HG03565 (cell line): ENCODE results near the gene SNRPB2.

Experiments
- ATAC-seq: cut with Tn5 transposase; IDR thresholded peaks from one replicate; pipeline ENCODE4 v1.9.1; 2021; ENCODE audit warnings: mild to moderate bottlenecking, moderate library complexity; ENCODE audit not compliant: unreplicated experiment

Gene SNRPB2

DNA sequence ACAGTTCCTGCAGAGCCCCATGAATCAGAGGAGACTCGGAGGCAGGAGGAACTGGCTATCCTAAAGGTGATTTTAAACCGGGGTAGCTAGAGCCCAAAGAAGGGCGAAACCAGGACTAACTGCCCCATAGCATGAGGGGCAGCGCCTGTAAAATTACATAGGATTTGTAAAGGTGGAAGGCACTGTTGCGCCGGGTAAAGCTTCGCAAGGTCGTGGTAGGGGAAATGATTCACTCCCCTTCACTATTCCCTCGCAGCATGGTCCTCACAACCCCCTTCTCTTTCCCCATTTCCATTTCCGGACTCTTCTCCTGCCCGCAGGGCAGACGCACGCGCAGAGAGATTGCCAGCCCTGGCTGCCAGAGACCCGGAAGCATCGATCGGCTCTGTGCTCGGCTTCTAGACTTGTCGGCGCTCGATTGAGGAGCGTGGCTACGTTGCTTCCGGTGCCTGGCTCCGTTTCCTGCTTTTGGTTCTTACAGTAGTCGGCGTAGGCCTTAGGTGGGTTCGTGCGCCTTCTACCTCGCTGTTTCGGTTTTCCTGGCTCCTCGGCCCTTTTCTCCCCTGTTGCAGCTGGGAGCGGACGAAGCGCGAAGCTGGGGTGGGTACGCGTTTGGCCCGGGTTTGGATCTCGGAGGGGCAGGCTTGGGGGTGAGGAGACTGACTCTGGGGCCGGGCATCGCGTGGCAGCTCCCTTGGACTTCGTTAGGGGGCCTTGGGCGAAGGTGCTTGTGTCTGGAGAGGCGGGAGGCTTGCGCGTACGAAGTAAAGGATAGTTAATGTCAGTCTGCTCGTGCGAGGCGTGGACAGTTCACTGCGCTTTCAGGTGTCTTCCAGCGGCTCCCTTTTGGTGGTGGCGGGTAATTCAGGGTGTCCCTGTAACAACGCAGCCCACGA, at the start of gene SNRPB2:
TSS of gene SNRPB2 (plus strand) at position 462 of the 896 bp plus-strand sequence. CDS start 1,677 bp downstream, outside the sequence.
- ATAC-seq, result peak; percentile 99

DNA sequence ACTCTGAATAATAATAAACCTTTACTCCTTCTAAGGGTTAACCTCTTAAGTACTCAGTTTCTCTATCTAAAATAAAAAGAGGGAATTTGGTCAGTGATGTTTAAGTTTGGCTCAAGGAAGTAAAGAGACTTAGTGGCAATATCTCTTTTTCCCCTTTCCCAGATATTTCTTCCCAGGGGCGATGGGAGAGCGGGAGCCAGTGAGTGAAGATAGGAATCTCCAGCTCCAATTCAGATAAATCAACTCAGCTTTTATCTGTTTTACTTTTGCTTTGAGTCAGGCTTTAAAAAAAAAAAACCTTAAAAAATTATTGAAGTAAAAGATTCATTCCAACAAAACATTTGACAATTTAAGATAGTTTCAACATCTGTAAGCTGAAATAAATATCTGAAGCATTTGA, 45.4 kb upstream of the SNRPB2 start:
- no peak for ATAC-seq

DNA sequence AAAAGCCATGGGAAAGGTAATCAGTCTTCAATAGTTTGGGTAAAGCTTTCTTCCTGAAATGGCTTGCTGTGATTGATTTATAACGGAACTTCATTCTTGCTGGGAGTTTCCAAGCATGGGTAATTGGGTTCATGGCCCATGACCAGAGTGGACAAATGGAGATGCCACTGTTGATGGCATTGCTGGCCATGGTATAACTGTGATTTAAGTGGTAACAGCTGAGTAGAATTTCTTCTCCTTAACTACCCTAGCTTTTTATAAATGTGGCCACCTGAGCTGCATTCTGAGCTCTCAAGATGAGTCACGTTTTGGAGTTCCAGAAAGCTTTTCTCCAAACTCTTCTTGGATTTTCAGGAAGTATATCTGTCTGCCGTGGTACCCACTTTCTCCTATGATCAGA, 39.9 kb upstream of the SNRPB2 start:
- ATAC-seq, result no peak

DNA sequence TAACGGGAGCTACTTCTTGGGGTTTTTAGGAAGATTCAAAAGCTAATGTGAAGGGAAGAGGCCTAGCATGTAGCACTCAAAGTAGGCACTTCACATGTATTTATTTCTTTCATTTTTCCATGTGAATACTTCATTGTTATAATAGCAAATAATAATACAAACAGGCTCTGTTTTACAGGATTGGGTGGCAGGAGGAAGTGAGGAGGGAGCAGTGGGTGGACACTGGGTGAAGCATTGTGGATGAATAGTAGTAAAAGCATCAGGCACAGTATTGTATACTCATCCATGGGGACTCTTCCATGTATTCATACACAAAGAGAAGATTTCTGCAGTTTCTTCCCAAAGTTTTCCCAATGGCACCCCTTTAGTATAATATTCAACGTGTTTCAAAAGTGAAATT, 38.4 kb upstream of the SNRPB2 start:
- no peak for ATAC-seq

DNA sequence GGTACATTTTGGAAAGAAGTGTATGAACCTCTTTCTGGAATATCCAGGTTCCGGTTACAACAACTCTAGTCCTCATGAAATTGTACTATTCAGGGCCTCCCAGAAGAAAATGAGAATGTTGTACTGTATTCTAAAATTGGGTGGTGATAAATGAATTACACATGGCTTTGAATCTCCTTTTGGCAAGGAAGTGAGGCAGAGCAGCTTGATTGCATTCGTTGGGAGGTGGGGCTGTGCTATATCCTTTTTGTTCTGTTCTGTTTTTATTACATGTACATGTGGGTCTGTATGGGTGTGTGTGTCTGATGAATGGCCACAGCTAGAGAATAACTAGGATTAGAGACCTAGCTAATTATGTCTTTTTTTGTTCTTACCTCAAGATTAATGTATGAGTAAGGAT, 37.8 kb upstream of the SNRPB2 start:
- no peak for ATAC-seq

DNA sequence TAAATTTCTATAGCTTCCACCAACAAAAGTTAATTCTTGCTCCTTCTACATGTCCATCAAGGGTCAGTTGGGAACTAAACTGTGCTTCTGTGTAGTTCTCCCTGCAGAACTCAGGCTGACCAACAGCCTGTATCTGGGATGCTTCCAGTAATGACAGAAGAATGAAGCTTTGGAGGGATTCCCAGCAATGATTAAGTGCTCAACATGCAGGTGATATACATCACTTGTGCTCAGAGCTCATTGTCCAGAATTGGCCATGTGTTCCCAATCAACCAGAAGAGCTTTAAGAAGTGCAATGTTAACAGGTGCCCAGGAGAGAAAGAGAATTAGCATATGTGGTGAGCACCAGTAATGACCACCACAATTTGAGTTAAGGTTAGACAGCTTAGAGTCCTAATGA, 37.4 kb upstream of the SNRPB2 start:
- ATAC-seq, result no peak

DNA sequence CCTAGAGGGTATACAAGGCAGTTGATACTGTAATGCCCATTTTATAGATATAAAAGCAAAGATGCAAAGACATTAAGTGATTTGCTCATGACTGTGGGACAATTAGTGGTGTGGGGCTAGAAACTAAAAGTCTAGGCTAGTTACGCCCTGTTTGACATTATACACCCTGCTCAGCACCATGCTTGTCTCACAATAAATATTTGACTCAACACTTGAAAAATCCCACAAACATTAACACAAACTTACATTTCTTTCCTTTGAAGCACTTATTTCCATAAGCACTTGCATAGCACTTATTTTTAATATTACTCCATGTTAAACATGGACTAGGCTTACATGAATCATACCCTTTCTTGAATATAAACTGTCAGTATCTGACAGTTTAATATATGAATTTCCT, 36.5 kb upstream of the SNRPB2 start:
- no peak for ATAC-seq

DNA sequence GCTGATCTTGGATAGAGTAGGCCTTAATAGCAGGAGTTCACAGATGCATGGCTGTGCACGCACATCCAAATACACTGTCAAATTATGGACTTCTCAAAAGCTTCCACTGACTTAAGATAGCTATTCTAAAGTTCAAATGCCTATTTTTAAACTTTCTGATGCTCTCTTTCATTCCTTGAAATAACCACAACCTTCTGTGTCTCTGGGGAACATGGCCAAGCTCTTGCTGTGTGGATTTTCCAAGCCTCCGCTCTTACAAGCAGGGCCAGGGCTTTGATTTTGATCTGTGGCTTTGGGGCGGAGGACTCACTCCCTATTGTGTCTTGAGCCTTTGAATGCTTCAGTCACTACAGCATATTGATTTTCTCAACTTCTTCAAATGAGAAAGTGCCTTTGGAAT, 35.7 kb upstream of the SNRPB2 start:
- no peak for ATAC-seq

DNA sequence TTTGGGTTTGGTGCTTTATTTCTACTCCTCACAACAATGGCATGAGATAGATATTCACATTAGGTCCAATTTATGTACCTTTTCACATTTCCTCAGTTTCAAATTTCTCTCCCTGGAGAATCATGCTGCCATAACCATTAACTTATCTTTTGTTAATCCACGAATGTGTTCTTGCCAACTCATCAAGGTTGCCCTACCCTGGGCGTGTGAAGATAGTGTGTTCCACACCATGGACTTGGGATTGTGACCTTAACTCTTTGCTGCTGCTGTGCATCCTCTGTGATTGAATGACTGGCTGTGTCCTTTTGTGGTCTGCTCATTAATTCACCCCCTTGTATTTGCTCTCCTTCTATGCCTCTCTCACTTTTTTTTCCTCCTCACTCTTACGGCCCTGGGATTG, 34.2 kb upstream of the SNRPB2 start:
- no peak for ATAC-seq

DNA sequence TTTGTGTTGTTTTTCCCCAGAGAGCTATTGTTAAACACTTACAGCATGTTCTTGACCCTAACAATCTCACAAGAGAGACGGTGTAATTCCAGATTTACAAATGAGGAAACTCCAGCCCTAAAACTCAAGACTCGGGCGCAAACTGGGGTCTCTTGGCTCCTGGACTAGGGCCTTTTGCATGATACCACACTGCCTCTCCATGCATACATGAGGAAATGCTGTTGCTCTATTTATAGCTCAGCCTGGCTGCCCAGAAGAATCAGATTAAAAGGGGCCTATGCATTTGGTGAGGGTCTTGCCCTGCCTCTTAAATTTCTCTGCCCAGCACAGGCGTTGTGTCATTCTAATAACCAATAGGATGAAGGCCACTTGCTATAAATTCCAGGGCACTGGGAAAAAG, 30.5 kb upstream of the SNRPB2 start:
- ATAC-seq, result no peak

DNA sequence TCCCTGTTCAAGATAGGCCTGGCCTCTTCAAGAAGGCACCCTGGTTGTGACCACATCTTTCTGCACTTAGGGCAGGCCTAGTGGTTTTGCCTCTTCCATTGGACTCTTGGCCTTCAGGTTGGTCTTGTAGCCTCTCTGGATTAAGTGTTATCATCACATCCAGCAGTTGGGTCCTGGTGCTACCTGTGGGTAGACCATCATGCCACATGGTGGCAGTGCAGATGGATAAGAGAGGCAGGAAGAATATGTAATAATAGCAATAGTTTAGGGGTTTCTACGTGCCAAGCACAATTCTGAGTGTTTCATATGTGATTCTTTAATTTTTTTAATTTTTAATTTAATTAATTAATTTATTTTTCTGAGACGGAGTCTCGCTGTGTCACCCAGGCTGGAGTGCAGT, 28.5 kb upstream of the SNRPB2 start:
- ATAC-seq, result no peak

DNA sequence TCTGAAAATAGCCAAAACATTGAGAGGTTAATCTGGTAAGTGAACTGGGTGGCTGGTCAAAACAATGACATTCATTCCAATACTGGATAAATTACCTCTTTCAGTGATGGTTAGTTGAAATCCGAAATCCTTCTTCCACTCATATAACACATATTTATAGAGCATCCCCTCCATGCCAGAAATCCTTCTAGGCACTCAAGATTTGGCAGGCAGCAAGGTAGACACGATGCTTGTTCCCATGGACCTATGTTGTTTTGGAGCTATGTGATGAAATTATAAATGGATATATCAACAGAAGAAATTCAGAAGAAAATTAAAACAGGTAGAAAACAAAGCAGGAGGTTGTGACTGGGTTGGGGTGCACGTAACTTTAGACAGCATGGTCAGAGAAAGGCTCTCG, 26.3 kb upstream of the SNRPB2 start:
- no peak for ATAC-seq

DNA sequence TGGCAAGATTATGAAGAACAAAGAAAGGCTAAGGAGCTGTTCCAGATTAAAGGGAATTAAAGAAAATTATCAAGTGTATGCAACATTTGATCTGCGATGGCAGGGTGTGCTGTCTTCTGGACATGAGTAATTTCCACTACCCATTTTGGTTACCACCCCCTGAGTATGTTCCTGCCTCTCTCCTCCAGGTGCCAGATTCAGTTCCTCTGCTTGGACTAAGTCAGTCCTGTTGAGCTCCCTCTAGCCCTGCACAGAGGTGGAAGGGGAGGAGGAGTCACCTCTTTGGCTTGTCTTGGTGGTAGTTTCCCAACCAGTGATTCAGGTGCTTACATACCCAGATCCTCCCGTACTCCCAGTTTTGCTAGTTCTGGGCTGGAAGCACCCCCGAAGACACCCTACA, 22.2 kb upstream of the SNRPB2 start:
- peak; percentile 62 for ATAC-seq

DNA sequence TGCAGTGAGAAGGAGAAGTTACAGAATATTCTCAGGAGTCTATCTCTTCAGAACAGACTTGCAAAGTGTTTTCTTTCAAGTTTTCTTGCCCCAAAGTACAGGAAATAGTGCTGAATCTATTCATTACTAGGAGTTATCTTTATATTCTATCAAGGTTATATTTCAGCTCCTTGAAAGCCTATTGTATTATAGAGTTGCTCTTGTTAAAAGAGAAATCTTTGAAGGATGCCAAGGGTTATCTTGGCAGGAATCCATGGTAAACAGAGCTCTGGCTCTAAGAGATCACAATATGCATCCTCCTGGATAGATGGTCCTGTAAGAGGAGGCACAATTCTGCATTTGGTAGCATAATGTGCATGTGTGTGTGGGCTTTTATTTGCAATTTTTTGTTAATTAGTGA, 21.2 kb upstream of the SNRPB2 start:
- ATAC-seq, result no peak

DNA sequence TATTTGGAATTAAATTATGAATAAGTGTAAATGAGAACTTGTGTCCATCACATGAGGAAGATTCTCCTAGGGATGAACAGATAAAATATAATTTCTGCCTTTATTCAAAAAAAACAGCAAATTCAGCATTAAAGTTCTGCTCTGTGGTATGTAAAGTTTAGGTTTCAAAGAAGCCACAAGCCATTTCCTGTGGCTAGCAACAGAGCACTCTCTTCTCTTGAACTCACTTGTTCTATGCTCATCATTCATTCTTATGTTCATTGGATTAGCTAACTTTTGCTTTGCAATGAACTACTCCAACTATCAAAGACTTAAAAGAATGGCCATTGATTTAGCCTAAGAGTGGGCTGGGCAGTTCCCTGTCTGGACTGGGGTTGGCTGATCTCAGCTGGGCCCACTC, 20.8 kb upstream of the SNRPB2 start:
- peak; percentile 78 for ATAC-seq

DNA sequence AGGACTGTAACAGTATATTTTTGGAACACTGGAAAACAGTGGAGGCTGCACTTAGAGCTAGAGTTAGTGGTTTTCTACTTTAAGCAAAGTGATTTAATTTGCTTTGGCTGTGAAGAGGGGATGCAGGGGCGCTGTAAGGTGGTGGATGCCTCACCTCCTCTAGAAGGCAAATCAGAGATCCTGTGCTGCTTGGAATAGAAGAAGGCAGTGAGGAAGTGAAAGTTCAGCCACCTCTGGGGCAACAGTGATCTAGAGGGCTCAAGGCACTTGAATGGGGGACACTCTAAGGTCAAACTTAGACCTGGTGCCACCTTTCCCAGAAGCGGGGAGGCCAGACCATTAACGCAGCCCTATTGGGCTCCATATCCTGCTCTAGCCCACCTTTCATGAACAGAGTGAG, 19.0 kb upstream of the SNRPB2 start:
- peak; percentile 42 for ATAC-seq

DNA sequence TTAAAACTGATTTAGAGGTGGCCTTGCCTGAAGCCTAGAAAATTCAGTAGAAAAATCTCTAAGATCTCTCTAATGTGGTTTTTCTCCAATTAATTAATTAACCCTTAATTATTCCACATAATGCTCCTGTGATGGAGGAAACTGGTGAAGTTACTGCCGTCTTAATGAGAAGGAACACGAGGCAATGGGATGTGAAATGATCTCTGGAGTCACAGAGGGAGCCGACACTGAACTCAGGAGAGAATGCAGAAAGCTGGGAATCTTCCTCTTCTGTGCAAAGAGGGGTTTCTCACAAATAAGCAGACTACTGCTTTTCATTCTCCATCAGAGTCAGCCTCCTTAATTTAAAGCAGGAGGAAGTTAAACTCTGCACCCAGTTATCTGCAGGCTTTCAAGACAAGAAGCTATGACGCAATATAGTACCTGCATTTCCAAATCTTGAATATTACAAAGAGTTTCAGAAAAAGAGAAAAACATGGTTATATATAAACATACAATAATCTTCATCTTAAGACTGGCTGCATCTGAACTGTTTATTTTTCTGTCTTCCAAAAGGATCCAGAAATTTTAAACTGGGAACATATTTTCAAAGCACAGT, 18.1 kb upstream of the SNRPB2 start:
- no peak for ATAC-seq

DNA sequence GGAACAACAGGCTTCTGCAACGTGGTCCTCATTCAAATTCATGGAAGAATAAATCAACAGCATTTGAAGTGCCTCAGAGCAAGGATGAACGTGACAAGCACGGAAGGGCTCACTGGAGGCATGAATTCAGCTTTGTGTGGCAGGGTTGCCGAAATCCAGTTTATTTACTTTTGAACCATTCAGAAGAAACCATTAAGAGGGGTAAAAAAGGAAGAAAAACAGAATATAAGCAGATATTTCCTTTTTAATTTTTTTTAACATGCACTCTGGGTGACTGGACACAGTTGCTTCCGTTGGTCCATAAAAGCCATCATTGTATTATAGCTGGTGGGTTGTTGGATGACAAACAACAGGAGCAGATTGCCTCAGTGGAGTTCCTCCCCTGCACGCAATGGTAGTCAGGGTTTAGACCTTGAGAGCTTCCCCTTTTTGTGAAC, 17.3 kb upstream of the SNRPB2 start:
- ATAC-seq, result no peak

DNA sequence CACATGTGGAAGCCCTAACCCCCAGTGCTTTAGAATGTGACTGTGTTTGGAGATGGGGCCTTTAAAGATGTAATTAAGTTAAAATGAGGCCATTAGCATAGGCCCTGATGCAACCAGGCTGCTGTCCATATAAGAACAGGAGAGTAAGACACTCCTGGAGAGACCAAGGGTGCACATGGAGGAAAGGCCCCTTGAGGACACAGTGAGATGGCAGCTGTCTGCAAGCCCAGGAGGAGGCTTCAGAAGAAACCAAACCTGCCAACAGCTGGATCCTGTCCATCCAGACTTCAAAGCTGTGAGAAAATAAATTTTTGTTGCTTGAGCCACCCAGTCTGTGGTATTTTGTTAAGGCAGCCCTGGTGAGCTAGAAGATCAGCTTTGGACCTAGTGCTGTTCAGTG, 16.8 kb upstream of the SNRPB2 start:
- ATAC-seq, result no peak

DNA sequence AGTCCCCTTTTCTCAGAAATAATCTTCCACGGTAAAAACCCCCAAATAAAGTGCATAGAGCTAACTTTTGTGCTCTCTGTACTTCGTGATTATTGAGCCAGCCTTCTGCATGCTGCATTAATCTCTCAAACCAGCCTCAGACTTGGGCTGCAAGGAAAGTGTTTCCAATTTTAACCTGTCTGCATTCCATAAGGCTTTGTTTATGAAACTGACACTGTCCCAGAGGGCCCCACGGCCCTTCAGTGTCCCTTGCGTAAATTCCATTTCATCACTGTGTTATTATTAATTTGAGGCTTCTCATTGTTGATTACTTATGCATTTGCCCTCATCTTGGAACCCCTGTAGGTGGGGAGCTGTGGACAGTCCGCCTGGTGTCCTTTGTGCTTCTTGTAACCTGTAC, 15.6 kb upstream of the SNRPB2 start:
- no peak for ATAC-seq

DNA sequence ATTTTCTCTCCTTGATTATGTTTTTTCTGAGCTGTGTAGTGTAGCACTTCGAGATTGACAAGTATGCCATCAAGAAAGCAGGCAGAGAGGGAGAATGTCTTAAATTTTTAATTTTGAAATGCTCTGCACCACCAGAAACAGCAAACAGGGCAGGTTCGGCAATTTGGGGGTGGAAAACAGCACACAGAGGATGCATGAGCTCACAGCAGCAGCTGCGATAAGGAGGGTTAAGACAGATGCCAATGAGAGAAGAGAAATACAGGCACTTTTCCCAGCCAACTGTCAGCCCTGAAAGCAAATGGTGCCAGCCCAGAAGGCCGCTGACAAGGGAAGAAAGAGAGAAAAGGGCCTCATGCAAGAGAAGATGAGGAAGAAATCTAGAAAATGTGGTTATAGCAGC, 15.1 kb upstream of the SNRPB2 start:
- no peak for ATAC-seq

DNA sequence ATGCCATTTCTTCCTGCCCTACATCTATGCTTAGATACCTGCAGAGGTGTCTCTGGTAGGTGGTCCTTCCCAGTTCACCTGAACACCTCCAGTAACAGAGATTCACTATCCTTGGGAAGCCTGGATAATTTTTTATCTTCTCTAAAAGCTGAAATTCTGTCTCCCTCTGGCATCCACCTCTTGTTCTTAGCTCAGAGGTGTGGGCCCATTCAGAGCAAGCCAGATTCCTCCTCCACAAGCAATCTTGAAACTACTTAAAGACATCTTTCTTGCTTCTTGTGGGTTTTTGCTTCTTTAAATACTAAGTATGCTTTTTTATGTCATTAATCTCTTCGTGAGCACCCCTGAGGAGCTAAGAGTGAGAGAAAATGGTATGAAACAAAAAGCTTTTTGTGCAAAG, 10.4 kb upstream of the SNRPB2 start:
- ATAC-seq, result no peak

DNA sequence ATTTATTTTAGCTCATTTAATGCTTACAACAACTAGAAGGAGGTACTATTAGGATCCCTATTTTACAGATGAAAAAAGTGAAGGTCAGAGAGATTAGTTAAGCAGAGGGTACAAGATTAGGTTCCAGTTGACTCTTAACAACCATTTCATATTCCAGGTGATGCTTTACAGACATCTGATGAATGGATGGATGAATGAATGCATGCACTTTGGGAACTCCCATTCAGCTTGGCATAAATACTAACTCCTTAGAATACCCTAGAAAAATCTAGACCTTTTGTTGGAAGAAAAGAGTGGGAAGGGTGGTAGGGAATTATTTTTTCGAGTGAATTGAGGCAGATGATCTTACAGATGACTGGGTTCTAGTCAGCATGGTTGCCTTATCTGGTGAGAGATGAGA, 746 bp upstream of the SNRPB2 start:
- no peak for ATAC-seq
